ENCODE measurements around the gene AGMO. TPM values are rescaled to one million over a fixed set of nuclear protein-coding genes. Genes with fewer than 3 reads are reported as not detected.

Gene AGMO
- total and polyA plus RNA-seq, 2 of the 8 experiments (the other 6 are each of a cell fraction or from before 2014, with no cell fraction given), result 0.22 to 0.45 TPM

DNA sequence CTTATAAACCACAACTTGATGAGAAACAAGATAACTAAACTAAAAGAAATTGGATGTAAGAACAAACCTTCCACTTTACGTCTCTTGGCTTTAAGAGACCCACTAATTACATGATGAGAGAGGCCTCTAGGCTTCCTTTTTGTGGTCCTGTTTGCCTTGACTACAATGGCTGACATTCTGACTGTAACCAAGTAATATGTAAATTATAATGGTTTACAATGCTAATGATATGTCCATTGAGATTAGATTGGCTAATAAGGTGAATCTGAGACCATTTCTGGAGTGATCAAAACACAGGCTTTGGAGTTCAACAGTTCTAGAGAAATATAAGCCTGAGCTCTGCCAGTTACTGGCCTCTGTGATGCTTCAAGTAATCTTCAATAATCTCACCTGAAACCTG lies 39.4 kb upstream of the AGMO start:
- no peaks in the 10 kb centered on the region for H4K20me1 ChIP-seq (replicated peaks in 1 of 2; ENCODE audit: control insufficient read depth in 1 of 2, insufficient read depth in 2 of 2, low read length in 2 of 2)
- H3K4ac ChIP-seq (replicated peaks; ENCODE audit: insufficient read length, low read depth, low read length), result no peak overlapping the region
- H3K23me2 ChIP-seq (ENCODE audit: low read depth, low read length), result no peaks in the 10 kb centered on the region
- no peak overlapping the region for H2AFZ ChIP-seq (ENCODE audit: low read length)
- H2BK12ac ChIP-seq (ENCODE audit: low read depth, low read length), result no peak overlapping the region
- H2BK15ac ChIP-seq (ENCODE audit: low read length), result no peak overlapping the region
- DNase-seq (ENCODE audit: low read depth in 1 of 2, low spot score in 2 of 2) (no peak), FAIRE-seq (no peak)
- no peak overlapping the region for H2AK5ac ChIP-seq (ENCODE audit: low read depth, low read length)
- ChIA-PET CTCF (ENCODE audit: partially characterized antibody) (no interaction called here), POLR2A (ENCODE audit: partially characterized antibody) (no interaction called here)
- H3K27me3 ChIP-seq (replicated peaks in 1 of 4; ENCODE audit: control insufficient read depth in 3 of 4, extremely low read depth in 1 of 4, insufficient read depth in 3 of 4, low read length in 3 of 4), result no peaks in the 10 kb centered on the region
- no peak overlapping the region for H2BK5ac ChIP-seq (ENCODE audit: low read depth, low read length)
- H4K91ac ChIP-seq (replicated peaks; ENCODE audit: insufficient read length, low read length), result no peak overlapping the region
- no peaks in the 10 kb centered on the region for H3K9me3 ChIP-seq (ENCODE audit: insufficient read depth in 2 of 2, low read depth in 1 of 2, low read length in 1 of 2)
- no peak overlapping the region for H2BK120ac ChIP-seq (replicated peaks; ENCODE audit: low read depth, low read length)
- no peak overlapping the region for H4K5ac ChIP-seq (ENCODE audit: insufficient read length, low read depth, low read length)
- H3K4me2 ChIP-seq (ENCODE audit: insufficient read depth in 1 of 2, low read depth in 2 of 2, low read length in 2 of 2), result no peak overlapping the region
- H2BK20ac ChIP-seq (ENCODE audit: low read length), result no peak overlapping the region
- H3K56ac ChIP-seq (replicated peaks; ENCODE audit: insufficient read length, low read depth, low read length), result no peak overlapping the region
- H3K27ac ChIP-seq (ENCODE audit: low read depth, low read length), result no peak overlapping the region
- H3K14ac ChIP-seq (ENCODE audit: insufficient read length), result no peak overlapping the region
- H4K8ac ChIP-seq (ENCODE audit: extremely low read depth, insufficient read depth, low read length), result no peak overlapping the region
- H3K36me3 ChIP-seq (ENCODE audit: control insufficient read depth in 2 of 4, insufficient read depth in 4 of 4, low read length in 3 of 4), result no peaks in the 10 kb centered on the region
- H3K4me1 ChIP-seq (replicated peaks in 1 of 4; ENCODE audit: control insufficient read depth in 3 of 4, insufficient read depth in 4 of 4, low read length in 3 of 4), result no peaks in the 10 kb centered on the region; a peak in 1 of 7 replicates
- H3K4me3 ChIP-seq (ENCODE audit: extremely low read depth in 1 of 4, insufficient read depth in 2 of 4, low read depth in 3 of 4, low read length in 4 of 4), result no peak overlapping the region
- no peaks in the 10 kb centered on the region for H3K79me2 ChIP-seq (ENCODE audit: control insufficient read depth in 1 of 2, insufficient read depth in 2 of 2, low read length in 2 of 2)
- no peak overlapping the region for H3K18ac ChIP-seq (ENCODE audit: extremely low read depth, low read length)
- no peaks in the 10 kb centered on the region for H3K79me1 ChIP-seq (ENCODE audit: low read depth, low read length)
- WGBS, 2 experiments (ENCODE audit: extremely low coverage in 1 of 2, insufficient coverage in 1 of 2, insufficient read length in 1 of 2, insufficient replicate concordance in 2 of 2, low coverage in 1 of 2, low lambda C conversion rate in 2 of 2, missing lambda C conversion rate in 1 of 2), result 90% methylated on average over 1 of the region's 1 CpG; no CpG with 5 or more reads in 1 of the 2 experiments
- no peak overlapping the region for H3K9ac ChIP-seq (replicated peaks in 1 of 4; ENCODE audit: extremely low read depth in 1 of 4, low read depth in 3 of 4, low read length in 3 of 4)
- H3K23ac ChIP-seq (ENCODE audit: insufficient read length), result no peak overlapping the region
- TF ChIP-seq SRF (IDR thresholded peaks at IDR 0.05; ENCODE audit: low read depth, low read length) (no peak), SUZ12 (IDR thresholded peaks at IDR 0.05; ENCODE audit: low read length) (no peak), JUND (IDR thresholded peaks at IDR 0.05; ENCODE audit: low read length) (no peak), PHF8 (conservative IDR thresholded peaks at IDR 0.05; ENCODE audit: low read depth, low read length) (no peak), ZNF274 (IDR thresholded peaks at IDR 0.05; ENCODE audit: borderline replicate concordance, extremely low read depth, low read length) (no peak), TBP (IDR thresholded peaks at IDR 0.05; ENCODE audit: low read depth, low read length) (no peak), CBX5 (IDR thresholded peaks at IDR 0.05; ENCODE audit: low read depth, low read length) (no peak), BRCA1 (IDR thresholded peaks at IDR 0.05; ENCODE audit: low read depth, low read length) (no peak), CTBP2 (IDR thresholded peaks at IDR 0.05; ENCODE audit: borderline replicate concordance, insufficient read depth, insufficient read length, low read length) (no peak), ATF2 (IDR thresholded peaks at IDR 0.05; ENCODE audit: low read length) (no peak), CHD2 (IDR thresholded peaks at IDR 0.05; ENCODE audit: low read length) (no peak), RBBP5 (IDR thresholded peaks at IDR 0.05; ENCODE audit: borderline replicate concordance, low read depth, low read length) (no peak), HDAC2 (IDR thresholded peaks at IDR 0.05; ENCODE audit: borderline replicate concordance in 1 of 2, low read depth in 2 of 2, low read length in 2 of 2) (no peak)
